Uterus (tissue), 4 donors: ENCODE data around the gene SLX4IP. TPM values are rescaled to one million over a fixed set of nuclear protein-coding genes. Genes with fewer than 3 reads are reported as not detected.
A peak's percentile ranks its signal among the peaks of the same experiment; 100 is the strongest.
"Not testable (repeated sequence)": the region's sequence is repeated elsewhere in the genome, so short reads cannot be mapped to it uniquely, and the experiment has no call there.

Source experiments
- DNase-seq, 2 donors: peaks; one replicate each; pipeline ENCODE4 v3.0.0-alpha.2; 2019 to 2020
- H3K27ac ChIP-seq, 2 donors: fragments of 200-600 bp; sonication (generic); 1 replicate in 1 of 2; 2 replicates in 1 of 2; pipeline ENCODE4 v1.5.1; 2016 to 2018
- H3K27me3 ChIP-seq, 2 donors: fragments of 200-600 bp; sonication (generic); one replicate each; pipeline ENCODE4 v1.5.1; 2018 to 2019; ENCODE audit warnings: control low read depth in 1 of 2
- H3K36me3 ChIP-seq, 2 donors: fragments of 200-600 bp; sonication (generic); one replicate each; pipeline ENCODE4 v1.5.1; 2019; ENCODE audit warnings: control low read depth in 1 of 2
- H3K4me1 ChIP-seq, 2 donors: fragments of 200-600 bp; sonication (generic); one replicate each; pipeline ENCODE4 v1.5.1; 2018 to 2019; ENCODE audit warnings: control low read depth in 1 of 2
- H3K4me3 ChIP-seq, 2 donors: fragments of 200-600 bp; sonication (generic); 1 replicate in 1 of 2; 2 replicates in 1 of 2; pipeline ENCODE4 v1.5.1; 2018 to 2019; ENCODE audit warnings: mild to moderate bottlenecking in 1 of 2
- H3K9me3 ChIP-seq, 2 donors: fragments of 200-600 bp; sonication (generic); one replicate each; pipeline ENCODE4 v1.5.1; 2019; ENCODE audit warnings: control low read depth in 1 of 2
- CTCF ChIP-seq, 4 experiments: fragments of 200-600 bp in 2 of 4; fragments of 450-650 bp in 2 of 4; sonication (generic) in 2 of 4; IDR thresholded peaks; one replicate each; pipeline ENCODE4 v1.5.1; 2016 to 2019; ENCODE audit warnings: antibody characterized with exemption in 4 of 4, mild to moderate bottlenecking in 2 of 4, moderate library complexity in 1 of 4
- POLR2A ChIP-seq, 2 donors: fragments of 450-650 bp; IDR thresholded peaks; one replicate each; pipeline ENCODE4 v1.6.1; 2016; ENCODE audit warnings: antibody characterized with exemption in 2 of 2, mild to moderate bottlenecking in 1 of 2, moderate library complexity in 1 of 2
- intact Hi-C: fragments of 100-400 bp; cut with DNase I; formaldehyde crosslinking; loops from one replicate; pipeline ENCODE4 v1.15.1; 2023; ENCODE audit warnings: low total_unique reads
- total RNA-seq, 4 donors: library from RNA; depleted of rRNA in 3 of 4; stranded (reverse); fragments of >200 nt in 3 of 4; gene quantifications; one replicate each; pipeline versions ENCODE4 v1.1.0 to v1.2.4, GENCODE V29; 2014 to 2023
- donor health status: DM: yes; HTN: yes; CAD: no.

SLX4IP gene
- total RNA-seq, 4 donors from 2014 or later, result 0.51 to 7.1 (median 2.0) TPM

DNA sequence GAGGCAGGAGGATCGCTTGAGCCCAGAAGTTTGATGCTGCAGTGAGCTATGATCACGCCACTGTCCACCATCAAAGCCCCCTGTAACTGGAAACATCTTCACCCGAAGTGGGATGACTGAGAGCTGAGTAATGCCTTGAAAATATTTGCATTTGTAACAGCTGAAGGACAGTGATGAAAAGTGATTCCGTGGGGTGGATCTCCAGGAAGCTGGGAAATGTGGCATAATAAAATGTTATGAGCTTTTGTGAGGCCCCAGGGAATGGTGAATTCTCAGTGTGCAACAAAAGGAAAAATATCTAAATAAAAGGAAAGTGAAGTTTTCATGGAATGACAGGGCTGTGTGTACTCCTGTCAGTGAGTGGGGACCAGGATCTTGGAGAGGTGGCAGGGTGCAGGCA lies 146.7 kb downstream of the SLX4IP start:
- Histone ChIP-seq H3K27me3 (no peaks in the 10 kb centered on the region), H3K4me1 (no peaks in the 10 kb centered on the region), H3K4me3 (no peak overlapping the region), H3K9me3 (no peaks in the 10 kb centered on the region), H3K27ac (no peak overlapping the region), H3K36me3 (no peaks in the 10 kb centered on the region)
- intact Hi-C loops, result no loop called here
- TF ChIP-seq POLR2A (IDR thresholded peaks at IDR 0.05) (no peak), CTCF (IDR thresholded peaks at IDR 0.05) (no peak)
- no peak for DNase-seq

DNA sequence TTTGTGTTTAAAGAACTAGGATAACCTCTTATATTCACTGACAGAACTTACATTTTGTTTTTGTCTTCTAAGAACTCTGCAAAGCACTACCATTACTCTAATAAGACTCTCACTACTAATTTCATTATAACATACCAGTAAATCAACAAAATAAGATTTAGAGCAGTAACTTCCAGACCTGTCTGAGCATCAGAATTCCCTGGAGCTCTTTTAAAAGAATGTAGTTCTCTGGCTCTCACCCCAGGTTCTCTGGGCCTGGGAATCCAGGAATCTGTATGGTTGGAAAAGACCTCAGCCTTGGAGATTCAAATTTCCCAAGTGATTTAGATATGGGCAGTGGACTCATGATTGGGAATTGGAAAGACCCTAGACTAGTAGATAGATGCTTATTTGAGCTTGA lies 149.3 kb downstream of the SLX4IP start:
- Histone ChIP-seq H3K27ac (no peak overlapping the region), H3K9me3 (no peaks in the 10 kb centered on the region), H3K4me1 (no peaks in the 10 kb centered on the region), H3K36me3 (no peaks in the 10 kb centered on the region), H3K27me3 (no peaks in the 10 kb centered on the region), H3K4me3 (no peak overlapping the region)
- TF ChIP-seq CTCF (IDR thresholded peaks at IDR 0.05) (no peak), POLR2A (IDR thresholded peaks at IDR 0.05) (no peak)
- DNase-seq, result no peak
- intact Hi-C loops, result no loop called here

GRCh38 chr20:10585308-10585707 lies 150.2 kb downstream of the SLX4IP start:
- intact Hi-C loops, result no loop called here
- no peak overlapping the region for H3K27ac ChIP-seq
- no peak overlapping the region for H3K4me3 ChIP-seq
- no peaks in the 10 kb centered on the region for H3K4me1 ChIP-seq
- TF ChIP-seq CTCF (IDR thresholded peaks at IDR 0.05) (no peak), POLR2A (IDR thresholded peaks at IDR 0.05) (no peak)
- no peaks in the 10 kb centered on the region for H3K36me3 ChIP-seq
- no peaks in the 10 kb centered on the region for H3K27me3 ChIP-seq
- no peak for DNase-seq
- H3K9me3 ChIP-seq, result no peaks in the 10 kb centered on the region

DNA sequence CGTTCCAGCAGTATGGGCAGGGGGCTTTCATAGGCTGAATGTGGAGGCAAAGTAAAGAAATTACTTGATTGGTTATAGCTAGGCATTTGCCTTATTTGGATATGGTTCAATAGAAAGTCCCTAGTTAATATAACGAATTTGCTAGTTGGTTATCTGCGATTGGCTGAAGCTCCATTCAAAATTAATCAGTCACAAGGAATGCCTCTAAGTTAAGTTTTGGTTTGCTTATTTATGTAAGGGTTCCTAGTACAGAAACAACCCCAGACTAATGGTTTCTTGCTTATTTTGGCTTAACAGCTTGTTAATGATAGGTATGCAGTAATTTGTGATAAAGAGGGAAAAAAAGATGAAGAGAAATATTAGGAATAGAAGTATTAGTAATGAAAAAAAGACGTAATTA lies 151.2 kb downstream of the SLX4IP start:
- H3K4me1 ChIP-seq, result no peaks in the 10 kb centered on the region
- no peak overlapping the region for H3K4me3 ChIP-seq
- TF ChIP-seq CTCF (IDR thresholded peaks at IDR 0.05) (no peak), POLR2A (IDR thresholded peaks at IDR 0.05) (no peak)
- H3K27ac ChIP-seq, result no peak overlapping the region
- no peaks in the 10 kb centered on the region for H3K27me3 ChIP-seq
- H3K9me3 ChIP-seq, result no peaks in the 10 kb centered on the region
- intact Hi-C loops, result no loop called here
- DNase-seq, result no peak
- H3K36me3 ChIP-seq, result no peaks in the 10 kb centered on the region

GRCh38 chr20:10590446-10590845 lies 155.3 kb downstream of the SLX4IP start:
- H3K27ac ChIP-seq, H3K36me3 ChIP-seq, H3K9me3 ChIP-seq, H3K4me1 ChIP-seq, H3K4me3 ChIP-seq, DNase-seq, intact Hi-C loops, H3K27me3 ChIP-seq: not testable (repeated sequence)

GRCh38 chr20:10590950-10591671 lies 156.0 kb downstream of the SLX4IP start:
- Histone ChIP-seq H3K9me3 (no peaks in the 10 kb centered on the region), H3K27me3 (no peaks in the 10 kb centered on the region), H3K4me3 (no peak overlapping the region), H3K27ac (peak overlapping the region in 1 of 2 donors; percentile 36), H3K4me1 (no peaks in the 10 kb centered on the region), H3K36me3 (no peaks in the 10 kb centered on the region)
- intact Hi-C loops, result no loop called here
- DNase-seq, result no peak
- TF ChIP-seq POLR2A (IDR thresholded peaks at IDR 0.05) (no peak), CTCF (IDR thresholded peaks at IDR 0.05) (no peak)
